22Rv1 (cell line): Measurements from ENCODE around the gene FPGS.

Experiments
- ZFX ChIP-seq: fragments of 450-650 bp; IDR thresholded peaks from 2 replicates; pipeline ENCODE4 v1.6.1; 2017; ENCODE audit warnings: antibody characterized with exemption, borderline replicate concordance
- TF ChIP-seq, protein P1 (sequence below): fragments of 450-650 bp; IDR thresholded peaks from 2 replicates; pipeline ENCODE4 v1.5.1; 2017; ENCODE audit warnings: mild to moderate bottlenecking

DNA sequence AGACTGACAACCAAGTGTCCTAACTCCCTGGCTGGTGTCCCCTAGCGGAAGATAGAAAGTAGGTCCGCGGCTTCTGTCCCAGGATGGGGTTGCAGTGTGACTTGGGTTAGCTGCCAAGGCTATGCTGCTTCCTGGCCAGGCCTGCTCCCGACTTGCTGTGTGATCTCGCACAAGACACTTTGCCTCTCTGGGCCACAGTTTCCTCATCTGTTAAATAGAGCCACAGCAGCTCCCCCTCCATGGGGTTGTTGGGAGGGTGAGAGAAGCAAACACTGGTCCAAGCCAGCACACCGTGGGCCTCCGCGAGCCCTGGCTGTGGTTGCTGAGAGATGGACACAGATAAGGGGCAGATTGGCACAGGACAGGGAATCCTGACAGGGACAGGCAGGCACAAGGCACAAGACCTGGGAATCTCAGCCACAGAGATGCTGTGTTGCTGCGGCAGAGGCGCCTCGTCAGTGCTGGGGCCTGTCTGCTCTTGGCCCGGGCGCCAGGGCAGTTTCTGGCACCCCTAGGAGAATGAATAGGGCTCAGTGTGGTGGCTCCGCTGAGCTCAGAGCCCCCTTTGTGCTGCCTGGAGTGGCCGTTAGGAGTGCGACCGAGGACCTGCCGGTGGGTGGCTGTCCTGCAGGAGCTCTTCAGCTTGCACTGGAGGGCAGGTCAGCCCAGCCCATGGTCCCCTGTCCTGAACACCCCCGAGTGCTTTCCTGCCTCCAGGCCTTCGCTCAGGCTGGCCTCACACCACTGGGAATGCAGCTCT, 22.4 kb upstream of the FPGS start:
- TF ChIP-seq, protein P1, sequence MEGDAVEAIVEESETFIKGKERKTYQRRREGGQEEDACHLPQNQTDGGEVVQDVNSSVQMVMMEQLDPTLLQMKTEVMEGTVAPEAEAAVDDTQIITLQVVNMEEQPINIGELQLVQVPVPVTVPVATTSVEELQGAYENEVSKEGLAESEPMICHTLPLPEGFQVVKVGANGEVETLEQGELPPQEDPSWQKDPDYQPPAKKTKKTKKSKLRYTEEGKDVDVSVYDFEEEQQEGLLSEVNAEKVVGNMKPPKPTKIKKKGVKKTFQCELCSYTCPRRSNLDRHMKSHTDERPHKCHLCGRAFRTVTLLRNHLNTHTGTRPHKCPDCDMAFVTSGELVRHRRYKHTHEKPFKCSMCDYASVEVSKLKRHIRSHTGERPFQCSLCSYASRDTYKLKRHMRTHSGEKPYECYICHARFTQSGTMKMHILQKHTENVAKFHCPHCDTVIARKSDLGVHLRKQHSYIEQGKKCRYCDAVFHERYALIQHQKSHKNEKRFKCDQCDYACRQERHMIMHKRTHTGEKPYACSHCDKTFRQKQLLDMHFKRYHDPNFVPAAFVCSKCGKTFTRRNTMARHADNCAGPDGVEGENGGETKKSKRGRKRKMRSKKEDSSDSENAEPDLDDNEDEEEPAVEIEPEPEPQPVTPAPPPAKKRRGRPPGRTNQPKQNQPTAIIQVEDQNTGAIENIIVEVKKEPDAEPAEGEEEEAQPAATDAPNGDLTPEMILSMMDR, result no peak
- no peak for TF ChIP-seq ZFX
